GM18909 (cell line): ENCODE results near the gene AP2B1.
"Not testable (repeated sequence)": the region's sequence is repeated elsewhere in the genome, so short reads cannot be mapped to it uniquely, and the experiment has no call there.

Source experiments
- ATAC-seq: cut with Tn5 transposase; IDR thresholded peaks from one replicate; pipeline ENCODE4 v1.9.1; 2021; ENCODE audit warnings: mild to moderate bottlenecking; ENCODE audit not compliant: unreplicated experiment, poor library complexity

The AP2B1 gene

GRCh38 chr17:35692512-35693210 lies 105.5 kb downstream of the AP2B1 start:
- no peak for ATAC-seq

- ATAC-seq = no peak
These were observed 106.5 kb downstream of the AP2B1 start for GRCh38 chr17:35693662-35694061.

GRCh38 chr17:35694906-35695305 lies 107.8 kb downstream of the AP2B1 start:
- no peak for ATAC-seq

- no peak for ATAC-seq
These were observed 108.5 kb downstream of the AP2B1 start for GRCh38 chr17:35695613-35696012.

GRCh38 chr17:35698800-35699199 lies 111.7 kb downstream of the AP2B1 start:
- ATAC-seq = no peak

- no peak for ATAC-seq
These were observed 113.0 kb downstream of the AP2B1 start for GRCh38 chr17:35700150-35700549.

GRCh38 chr17:35701491-35701890 lies 114.4 kb downstream of the AP2B1 start:
- ATAC-seq = no peak

GRCh38 chr17:35703308-35703707 lies 116.2 kb downstream of the AP2B1 start:
- ATAC-seq = not testable (repeated sequence)

GRCh38 chr17:35705230-35705629 lies 118.1 kb downstream of the AP2B1 start:
- no peak for ATAC-seq

- ATAC-seq = no peak
These were observed 118.6 kb downstream of the AP2B1 start for GRCh38 chr17:35705705-35706104.

GRCh38 chr17:35708149-35708548 lies 121.0 kb downstream of the AP2B1 start:
- ATAC-seq = no peak

- no peak for ATAC-seq
These were observed 121.8 kb downstream of the AP2B1 start for GRCh38 chr17:35708951-35709350.

GRCh38 chr17:35709874-35710273 lies 122.8 kb downstream of the AP2B1 start:
- ATAC-seq = no peak

- no peak for ATAC-seq
These were observed 123.8 kb downstream of the AP2B1 start for GRCh38 chr17:35710950-35711349.

GRCh38 chr17:35713069-35713728 lies 126.1 kb downstream of the AP2B1 start:
- ATAC-seq = no peak

- ATAC-seq = no peak
These were observed 127.9 kb downstream of the AP2B1 start for GRCh38 chr17:35714988-35715387.

- ATAC-seq = no peak
These were observed 128.3 kb downstream of the AP2B1 start for GRCh38 chr17:35715416-35715815.

GRCh38 chr17:35716173-35716572 lies 129.1 kb downstream of the AP2B1 start:
- ATAC-seq = no peak

- no peak for ATAC-seq
These were observed 129.9 kb downstream of the AP2B1 start for GRCh38 chr17:35716897-35717465.

- ATAC-seq = no peak
These were observed 130.4 kb downstream of the AP2B1 start for GRCh38 chr17:35717475-35717874.

GRCh38 chr17:35723735-35724134 lies 136.6 kb downstream of the AP2B1 start:
- no peak for ATAC-seq

- no peak for ATAC-seq
These were observed 137.9 kb downstream of the AP2B1 start for GRCh38 chr17:35725058-35725457.
